Gastrocnemius medialis (tissue), 4 donors: Measurements from ENCODE around the gene RARB. TPM values are rescaled to one million over a fixed set of nuclear protein-coding genes. Genes with fewer than 3 reads are reported as not detected.

ENCODE experiments used
- ATAC-seq, 2 donors: fragments of 150-250 bp; one replicate each; pipeline ENCODE4 v1.9.1; 2016
- DNase-seq, 2 donors: peaks; one replicate each; pipeline ENCODE4 v3.0.0-alpha.2; 2019
- H3K27ac ChIP-seq, 4 donors: fragments of 200-600 bp; sonication (generic); 1 replicate in 1 of 4; 2 replicates in 3 of 4; pipeline ENCODE4 v1.5.1; 2016 to 2018; ENCODE audit warnings: mild to moderate bottlenecking in 2 of 4, moderate library complexity in 1 of 4
- H3K27me3 ChIP-seq, 3 donors: fragments of 200-600 bp; sonication (generic) in 2 of 3; 1 replicate in 1 of 3; 2 replicates in 2 of 3; pipeline versions ENCODE4 v1.5.1 to v1.6.0; 2016 to 2019; ENCODE audit warnings: mild to moderate bottlenecking in 1 of 3, moderate library complexity in 1 of 3
- H3K36me3 ChIP-seq, 2 donors: fragments of 200-600 bp; sonication (generic) in 1 of 2; one replicate each; pipeline ENCODE4 v1.5.1; 2017 to 2018
- H3K4me1 ChIP-seq, 2 donors: fragments of 200-600 bp; sonication (generic) in 1 of 2; one replicate each; pipeline ENCODE4 v1.5.1; 2016 to 2017; ENCODE audit warnings: mild to moderate bottlenecking in 2 of 2
- H3K4me3 ChIP-seq, 4 donors: fragments of 200-600 bp; sonication (generic) in 3 of 4; 1 replicate in 1 of 4; 2 replicates in 3 of 4; pipeline ENCODE4 v1.5.1; 2016 to 2019; ENCODE audit warnings: mild to moderate bottlenecking in 2 of 4
- H3K9me3 ChIP-seq, 3 donors: fragments of 200-600 bp; sonication (generic) in 2 of 3; 1 replicate in 1 of 3; 2 replicates in 2 of 3; pipeline ENCODE4 v1.5.1; 2016 to 2019
- CTCF ChIP-seq, 5 experiments: fragments of 450-650 bp in 3 of 5; fragments of 200-600 bp in 2 of 5; sonication (generic) in 2 of 5; IDR thresholded peaks in 4 of 5; conservative IDR thresholded peaks in 1 of 5; 1 replicate in 4 of 5; 2 replicates in 1 of 5; pipeline ENCODE4 v1.5.1; 2016 to 2019; ENCODE audit warnings: antibody characterized with exemption in 5 of 5, mild to moderate bottlenecking in 3 of 5, moderate library complexity in 3 of 5
- POLR2A ChIP-seq, 2 donors: fragments of 450-650 bp; IDR thresholded peaks; one replicate each; pipeline ENCODE4 v1.6.1; 2017; ENCODE audit warnings: antibody characterized with exemption in 2 of 2, mild to moderate bottlenecking in 2 of 2, moderate library complexity in 2 of 2
- in situ Hi-C, 4 donors: fragments of 200-750 bp; cut with MboI; loops; one replicate each; pipeline versions ENCODE4 v1.15.0 to v1.8.0; 2017; ENCODE audit warnings: low sequenced_read_pairs in 4 of 4
- intact Hi-C: fragments of 100-400 bp; cut with DNase I; formaldehyde crosslinking; loops from one replicate; pipeline ENCODE4 v1.15.1; 2023; ENCODE audit warnings: low total_unique reads
- total RNA-seq, 4 donors: library from RNA; depleted of rRNA; stranded (reverse); fragments of >200 nt; gene quantifications; one replicate each; pipeline versions ENCODE4 v1.1.0 to v1.2.3, GENCODE V29; 2016

RARB gene
- total RNA-seq, 4 donors from 2014 or later: 1.2 to 3.0 (median 1.9) TPM

GRCh38 chr3:25448750-25449692 is 21.0 kb downstream of the RARB start:
- Histone ChIP-seq H3K36me3 (no peaks in the 10 kb centered on the region), H3K27ac (peak overlapping the region; percentile 43 to 75 (median 69)), H3K27me3 (no peaks in the 10 kb centered on the region), H3K4me1 (peaks cover 30 to 35% of the 10 kb centered on the region in 2 donors), H3K9me3 (no peaks in the 10 kb centered on the region), H3K4me3 (no peak overlapping the region)
- peak; percentile 85 to 88 for ATAC-seq
- in situ Hi-C loops: loop anchor here in 1 of 4 donors (25.0 kb wide), 1 partner anchor 338 kb away; the partner anchor contains the start of genes NGLY1 and OXSM
- intact Hi-C loops: loop anchor here (5.0 kb wide), 1 partner anchor 63 kb away; no protein-coding TSS in a partner anchor
- DNase-seq: peak; percentile 67 to 79
- TF ChIP-seq CTCF (IDR thresholded peaks at IDR 0.05 in 4 of 5, conservative IDR thresholded peaks at IDR 0.05 in 1 of 5): no peak
- TF ChIP-seq POLR2A (IDR thresholded peaks at IDR 0.05): no peak

DNA sequence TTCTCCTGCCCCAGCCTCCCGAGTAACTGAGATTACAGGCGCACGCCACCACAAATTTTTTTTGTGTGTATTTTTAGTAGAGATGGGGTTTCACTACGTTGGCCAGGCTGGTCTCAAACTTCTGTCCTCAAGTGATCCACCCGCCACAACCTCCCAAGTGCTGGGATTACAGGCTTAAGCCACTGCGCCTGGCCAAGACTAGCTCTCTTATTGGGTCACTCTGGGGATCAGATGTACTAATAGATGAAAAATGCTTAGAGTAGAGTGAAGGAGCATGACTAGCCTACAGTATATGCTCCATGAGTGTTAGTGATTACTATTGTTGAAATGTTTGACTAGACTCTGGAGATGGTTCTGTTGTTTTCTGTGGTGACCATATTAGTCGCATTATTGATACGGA is 21.8 kb downstream of the RARB start:
- DNase-seq (no peak), ATAC-seq (no peak)
- no peaks in the 10 kb centered on the region for H3K36me3 ChIP-seq
- peak overlapping the region; percentile 43 to 75 (median 69) for H3K27ac ChIP-seq
- H3K9me3 ChIP-seq: no peaks in the 10 kb centered on the region
- peaks cover 33 to 42% of the 10 kb centered on the region in 2 donors for H3K4me1 ChIP-seq
- H3K27me3 ChIP-seq: no peaks in the 10 kb centered on the region
- in situ Hi-C loops (loop anchor here in 3 of 4 donors (25.0 kb wide), 1 partner anchor 337 kb away; the partner anchor contains the start of genes NGLY1 (in 3 of the 3) and OXSM (in 3 of the 3)), intact Hi-C loops (loop anchor here (5.0 kb wide), 1 partner anchor 62 kb away; no protein-coding TSS in a partner anchor)
- H3K4me3 ChIP-seq: no peak overlapping the region
- TF ChIP-seq POLR2A (IDR thresholded peaks at IDR 0.05): no peak
- TF ChIP-seq CTCF (IDR thresholded peaks at IDR 0.05 in 4 of 5, conservative IDR thresholded peaks at IDR 0.05 in 1 of 5): no peak

- Histone ChIP-seq H3K27ac (peak overlapping the region; percentile 11 to 62 (median 40)), H3K36me3 (no peaks in the 10 kb centered on the region), H3K9me3 (no peaks in the 10 kb centered on the region), H3K4me1 (peaks cover 55 to 63% of the 10 kb centered on the region in 2 donors), H3K4me3 (no peak overlapping the region), H3K27me3 (no peaks in the 10 kb centered on the region)
- intact Hi-C loops (no loop called here), in situ Hi-C loops (loop anchor here in 2 of 4 donors (25.0 kb wide), 1 partner anchor 335 kb away; the partner anchor contains the start of genes NGLY1 (in 2 of the 2) and OXSM (in 2 of the 2))
- ATAC-seq (peak in 1 of 2 donors; percentile 40), DNase-seq (no peak)
- TF ChIP-seq CTCF (IDR thresholded peaks at IDR 0.05 in 4 of 5, conservative IDR thresholded peaks at IDR 0.05 in 1 of 5) (no peak), POLR2A (IDR thresholded peaks at IDR 0.05) (no peak)
These were observed 24.1 kb downstream of the RARB start for GRCh38 chr3:25452192-25452591.

DNA sequence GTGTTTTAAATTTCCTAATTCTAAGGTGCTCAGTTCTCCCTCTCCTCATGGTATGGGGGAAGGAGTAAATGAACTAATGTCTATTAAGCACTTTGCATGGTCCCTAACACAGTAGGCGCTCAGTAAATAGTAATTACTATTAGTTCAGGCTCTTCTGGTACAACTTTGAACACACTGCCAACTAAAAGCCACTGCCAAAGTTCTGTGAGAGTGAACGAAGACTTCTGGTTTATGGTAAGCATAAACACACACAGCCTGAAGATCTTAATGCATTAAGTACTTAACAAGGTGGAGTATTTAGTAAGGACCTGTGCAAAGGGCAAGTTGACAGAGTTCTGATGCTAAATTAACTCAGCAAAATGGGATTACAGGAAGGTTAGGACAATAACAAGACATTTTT is 24.7 kb downstream of the RARB start:
- no peak for TF ChIP-seq POLR2A (IDR thresholded peaks at IDR 0.05)
- no peak for TF ChIP-seq CTCF (IDR thresholded peaks at IDR 0.05 in 4 of 5, conservative IDR thresholded peaks at IDR 0.05 in 1 of 5)
- in situ Hi-C loops (loop anchor here in 2 of 4 donors (25.0 kb wide), 1 partner anchor 335 kb away; the partner anchor contains the start of genes NGLY1 (in 2 of the 2) and OXSM (in 2 of the 2)), intact Hi-C loops (no loop called here)
- H3K27ac ChIP-seq: peak overlapping the region; percentile 11 to 62 (median 40)
- H3K36me3 ChIP-seq: no peaks in the 10 kb centered on the region
- no peaks in the 10 kb centered on the region for H3K27me3 ChIP-seq
- DNase-seq (no peak), ATAC-seq (no peak)
- H3K4me3 ChIP-seq: no peak overlapping the region
- peaks cover 61 to 68% of the 10 kb centered on the region in 2 donors for H3K4me1 ChIP-seq
- no peaks in the 10 kb centered on the region for H3K9me3 ChIP-seq
